Astrocyte (in vitro differentiated cells and primary cell): Measurements from ENCODE around the gene EGFL8. TPM values are rescaled to one million over a fixed set of nuclear protein-coding genes. Genes with fewer than 3 reads are reported as not detected.

Experiments used
- DNase-seq: peaks from one replicate; pipeline ENCODE4 v3.0.0-alpha.2; 2010; ENCODE audit warnings: low read depth
- FAIRE-seq: peaks from 2 replicates; lab custom pipeline; 2011; peaks lifted over from hg19 to GRCh38; lab: Jason Lieb, UNC
- H2AFZ ChIP-seq: 2 replicates; pipeline ENCODE4 v1.6.0; 2012; ENCODE audit warnings: low read depth, low read length, inconsistent platforms
- H3K27ac ChIP-seq: 2 replicates; pipeline ENCODE4 v1.5.1; 2011; ENCODE audit warnings: low read depth, low read length, inconsistent platforms
- H3K27me3 ChIP-seq: 2 replicates; pipeline ENCODE4 v1.6.0; 2011; ENCODE audit warnings: low read length, inconsistent platforms; ENCODE audit not compliant: insufficient read depth
- H3K36me3 ChIP-seq: 2 replicates; pipeline ENCODE4 v1.5.1; 2011; ENCODE audit warnings: low read length, inconsistent platforms; ENCODE audit not compliant: insufficient read depth
- H3K4me1 ChIP-seq: 2 replicates; pipeline ENCODE4 v1.5.1; 2011; ENCODE audit warnings: low read length, inconsistent platforms; ENCODE audit not compliant: insufficient read depth
- H3K4me2 ChIP-seq: 2 replicates; pipeline ENCODE4 v1.6.0; 2012; ENCODE audit warnings: low read length, inconsistent platforms
- H3K4me3 ChIP-seq: 2 replicates; pipeline ENCODE4 v1.5.1; 2011; ENCODE audit warnings: low read depth, mild to moderate bottlenecking, low read length, inconsistent platforms; ENCODE audit not compliant: insufficient read depth
- H3K79me2 ChIP-seq: 2 replicates; pipeline ENCODE4 v1.6.0; 2012; ENCODE audit warnings: mild to moderate bottlenecking, low read length, inconsistent platforms; ENCODE audit not compliant: insufficient read depth
- H3K9ac ChIP-seq: 2 replicates; pipeline ENCODE4 v1.6.0; 2012; ENCODE audit warnings: mild to moderate bottlenecking, low read length, inconsistent platforms
- H3K9me3 ChIP-seq: 2 replicates; pipeline ENCODE4 v1.5.1; 2012; ENCODE audit warnings: low read depth, mild to moderate bottlenecking, low read length, inconsistent platforms; ENCODE audit not compliant: insufficient read depth
- H4K20me1 ChIP-seq: 2 replicates; pipeline ENCODE4 v1.6.0; 2012; ENCODE audit warnings: low read length, inconsistent platforms; ENCODE audit not compliant: insufficient read depth
- H3K27ac Mint-ChIP-seq: one replicate; pipeline ENCODE4 v1.8.0; 2021; ENCODE audit warnings: mild to moderate bottlenecking, mixed read lengths; ENCODE audit not compliant: unreplicated experiment
- H3K27me3 Mint-ChIP-seq: one replicate; pipeline ENCODE4 v1.8.0; 2021; ENCODE audit warnings: low read depth, mixed read lengths; ENCODE audit not compliant: unreplicated experiment
- H3K36me3 Mint-ChIP-seq: one replicate; pipeline ENCODE4 v1.8.0; 2021; ENCODE audit warnings: low read depth, mixed read lengths; ENCODE audit not compliant: unreplicated experiment
- H3K4me1 Mint-ChIP-seq: one replicate; pipeline ENCODE4 v1.8.0; 2021; ENCODE audit warnings: low read depth, mixed read lengths; ENCODE audit not compliant: unreplicated experiment
- H3K4me3 Mint-ChIP-seq: one replicate; pipeline ENCODE4 v1.8.0; 2021; ENCODE audit warnings: mild to moderate bottlenecking, moderate library complexity, mixed read lengths; ENCODE audit not compliant: unreplicated experiment
- H3K9me3 Mint-ChIP-seq: one replicate; pipeline ENCODE4 v1.8.0; 2021; ENCODE audit warnings: mild to moderate bottlenecking, mixed read lengths; ENCODE audit not compliant: unreplicated experiment
- EZH2 ChIP-seq: IDR thresholded peaks from 2 replicates; pipeline ENCODE4 v1.6.1; 2012; ENCODE audit warnings: mild to moderate bottlenecking, low read length, inconsistent platforms; ENCODE audit not compliant: insufficient read depth
- total RNA-seq: library from RNA; stranded (reverse); gene quantifications from 2 replicates; pipeline ENCODE4 v1.2.1, GENCODE V29; 2021
- TF ChIP-seq, protein P1 (sequence below): IDR thresholded peaks from 2 replicates; pipeline ENCODE4 v1.5.1; 2011; ENCODE audit warnings: low read depth, mild to moderate bottlenecking, inconsistent platforms, low read length, moderate library complexity; ENCODE audit not compliant: insufficient read depth

Gene EGFL8
- total RNA-seq, 1 donor from 2014 or later = 13.3 TPM

DNA sequence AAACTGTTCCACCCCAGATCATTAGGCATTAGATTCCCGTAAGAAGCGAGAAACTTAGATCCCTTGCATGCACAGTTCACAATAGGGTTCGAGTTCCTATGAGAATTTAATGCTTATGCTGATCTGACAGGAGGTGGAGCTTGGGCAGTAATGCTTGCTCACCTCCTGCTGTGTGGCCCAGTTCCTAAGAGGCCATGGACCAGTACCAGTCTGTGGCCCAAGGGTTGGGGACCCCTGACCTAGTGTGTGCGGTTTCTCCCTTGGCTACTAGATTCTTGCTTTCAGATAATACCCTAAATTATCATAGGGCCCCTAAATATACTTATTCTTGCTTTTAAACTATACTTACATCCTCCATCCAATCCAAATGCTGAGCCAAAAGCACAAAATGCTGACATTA lies 30.0 kb downstream of the EGFL8 start:
- no peaks in the 10 kb centered on the region for H3K27me3 ChIP-seq
- no peaks in the 10 kb centered on the region for H4K20me1 ChIP-seq
- no peaks in the 10 kb centered on the region for H3K9me3 ChIP-seq
- peaks cover 29% of the 10 kb centered on the region for H3K4me1 ChIP-seq
- no peaks in the 10 kb centered on the region for H3K36me3 Mint-ChIP-seq
- H3K27ac Mint-ChIP-seq = peak overlapping the region; percentile 94
- no peak overlapping the region for H2AFZ ChIP-seq
- no peaks in the 10 kb centered on the region for H3K36me3 ChIP-seq
- DNase-seq (no peak), FAIRE-seq (no peak)
- TF ChIP-seq EZH2 = no peak
- TF ChIP-seq, protein P1, sequence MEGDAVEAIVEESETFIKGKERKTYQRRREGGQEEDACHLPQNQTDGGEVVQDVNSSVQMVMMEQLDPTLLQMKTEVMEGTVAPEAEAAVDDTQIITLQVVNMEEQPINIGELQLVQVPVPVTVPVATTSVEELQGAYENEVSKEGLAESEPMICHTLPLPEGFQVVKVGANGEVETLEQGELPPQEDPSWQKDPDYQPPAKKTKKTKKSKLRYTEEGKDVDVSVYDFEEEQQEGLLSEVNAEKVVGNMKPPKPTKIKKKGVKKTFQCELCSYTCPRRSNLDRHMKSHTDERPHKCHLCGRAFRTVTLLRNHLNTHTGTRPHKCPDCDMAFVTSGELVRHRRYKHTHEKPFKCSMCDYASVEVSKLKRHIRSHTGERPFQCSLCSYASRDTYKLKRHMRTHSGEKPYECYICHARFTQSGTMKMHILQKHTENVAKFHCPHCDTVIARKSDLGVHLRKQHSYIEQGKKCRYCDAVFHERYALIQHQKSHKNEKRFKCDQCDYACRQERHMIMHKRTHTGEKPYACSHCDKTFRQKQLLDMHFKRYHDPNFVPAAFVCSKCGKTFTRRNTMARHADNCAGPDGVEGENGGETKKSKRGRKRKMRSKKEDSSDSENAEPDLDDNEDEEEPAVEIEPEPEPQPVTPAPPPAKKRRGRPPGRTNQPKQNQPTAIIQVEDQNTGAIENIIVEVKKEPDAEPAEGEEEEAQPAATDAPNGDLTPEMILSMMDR = no peak
- H3K9me3 Mint-ChIP-seq = no peaks in the 10 kb centered on the region
- H3K4me2 ChIP-seq = peak overlapping the region; percentile 90
- peak overlapping the region; percentile 86 for H3K9ac ChIP-seq
- no peaks in the 10 kb centered on the region for H3K27me3 Mint-ChIP-seq
- peaks cover 21% of the 10 kb centered on the region for H3K4me1 Mint-ChIP-seq
- peaks cover 12% of the 10 kb centered on the region for H3K79me2 ChIP-seq
- H3K27ac ChIP-seq = no peak overlapping the region
- no peak overlapping the region for H3K4me3 ChIP-seq
- H3K4me3 Mint-ChIP-seq = peak overlapping the region; percentile 85

- Mint-ChIP-seq H3K36me3 (no peaks in the 10 kb centered on the region), H3K9me3 (no peaks in the 10 kb centered on the region), H3K4me3 (peak overlapping the region; percentile 85), H3K4me1 (peaks cover 21% of the 10 kb centered on the region), H3K27me3 (no peaks in the 10 kb centered on the region), H3K27ac (peak overlapping the region; percentile 94)
- Histone ChIP-seq H3K9ac (peak overlapping the region; percentile 86), H3K36me3 (no peaks in the 10 kb centered on the region), H3K9me3 (no peaks in the 10 kb centered on the region), H2AFZ (peak overlapping the region; percentile 50), H3K79me2 (peaks cover 9% of the 10 kb centered on the region), H3K4me1 (peaks cover 29% of the 10 kb centered on the region), H3K4me2 (peak overlapping the region; percentile 90), H3K4me3 (peak overlapping the region; percentile 55), H4K20me1 (no peaks in the 10 kb centered on the region), H3K27ac (peak overlapping the region; percentile 87), H3K27me3 (no peaks in the 10 kb centered on the region)
- FAIRE-seq = no peak
- DNase-seq = peak; percentile 35
- TF ChIP-seq EZH2 = no peak
- TF ChIP-seq, protein P1 = peak; percentile 52
Measured at GRCh38 chr6:32194825-32195651, 30.6 kb downstream of the EGFL8 start.

- peaks cover 9% of the 10 kb centered on the region for H3K79me2 ChIP-seq
- TF ChIP-seq, protein P1 = no peak
- no peak for TF ChIP-seq EZH2
- no peaks in the 10 kb centered on the region for H3K36me3 Mint-ChIP-seq
- H3K36me3 ChIP-seq = no peaks in the 10 kb centered on the region
- peak overlapping the region; percentile 81 for H3K4me3 ChIP-seq
- H3K4me1 Mint-ChIP-seq = peaks cover 21% of the 10 kb centered on the region
- no peak overlapping the region for H2AFZ ChIP-seq
- FAIRE-seq (no peak), DNase-seq (peak; percentile 97)
- H3K27ac ChIP-seq = peak overlapping the region; percentile 100
- peaks cover 25% of the 10 kb centered on the region for H3K4me1 ChIP-seq
- peak overlapping the region; percentile 94 for H3K4me2 ChIP-seq
- H3K9me3 Mint-ChIP-seq = no peaks in the 10 kb centered on the region
- no peaks in the 10 kb centered on the region for H4K20me1 ChIP-seq
- peak overlapping the region; percentile 85 for H3K4me3 Mint-ChIP-seq
- H3K9ac ChIP-seq = peak overlapping the region; percentile 99
- no peaks in the 10 kb centered on the region for H3K9me3 ChIP-seq
- H3K27me3 Mint-ChIP-seq = peaks cover 3% of the 10 kb centered on the region
- H3K27me3 ChIP-seq = no peaks in the 10 kb centered on the region
- H3K27ac Mint-ChIP-seq = no peak overlapping the region
Measured at GRCh38 chr6:32195652-32195901, 31.2 kb downstream of the EGFL8 start.
